Measurements from ENCODE around the gene ANKRD18B. TPM values are rescaled to one million over a fixed set of nuclear protein-coding genes. Genes with fewer than 3 reads are reported as not detected.
A peak's percentile ranks its signal among the peaks of the same experiment; 100 is the strongest.

The ANKRD18B gene
- total and polyA plus RNA-seq, 9 of the 15 experiments (the other 6 are each of a cell fraction or from before 2014, with no cell fraction given), result 0.43 to 12.6 (median 1.8) TPM

GRCh38 chr9:33619666-33620404 lies 95.8 kb downstream of the ANKRD18B start (continued):
- no peak for TF ChIP-seq THAP7 (CRISPR knock-in tag; IDR thresholded peaks at IDR 0.05)
- peak; percentile 50 for TF ChIP-seq TAF9B (IDR thresholded peaks at IDR 0.05; ENCODE audit: partially characterized antibody)
- TF ChIP-seq MCM7 (IDR thresholded peaks at IDR 0.05), result peak in 1 of 2 experiments; percentile 98; a peak in 2 of 4 replicates
- TF ChIP-seq TRIM25 (IDR thresholded peaks at IDR 0.05; ENCODE audit: borderline replicate concordance), result no peak
- TF ChIP-seq LCOR (CRISPR knock-in tag; IDR thresholded peaks at IDR 0.05), result no peak
- TF ChIP-seq RFX7 (CRISPR knock-in tag; IDR thresholded peaks at IDR 0.05), result no peak
- TF ChIP-seq RBFOX2 (IDR thresholded peaks at IDR 0.05; ENCODE audit: low read depth, low read length), result no peak
- no peak for TF ChIP-seq TBP (optimal IDR thresholded peaks at IDR 0.05; ENCODE audit: low read depth, low read length)
- no peak for TF ChIP-seq ZNF766 (CRISPR knock-in tag; conservative IDR thresholded peaks at IDR 0.05)
- no peak for TF ChIP-seq NR3C1 (CRISPR knock-in tag; IDR thresholded peaks at IDR 0.05)
- TF ChIP-seq RBM17 (IDR thresholded peaks at IDR 0.05; ENCODE audit: borderline replicate concordance, low read depth, low read length), result no peak
- TF ChIP-seq CBX5 (IDR thresholded peaks at IDR 0.05; ENCODE audit: borderline replicate concordance, low read depth), result no peak
- no peak for TF ChIP-seq SAFB2 (IDR thresholded peaks at IDR 0.05; ENCODE audit: borderline replicate concordance, low read depth, low read length, severe bottlenecking)
- no peak for TF ChIP-seq HNRNPUL1 (IDR thresholded peaks at IDR 0.05; ENCODE audit: low read length)
- no peak for TF ChIP-seq NEUROD1 (IDR thresholded peaks at IDR 0.05; ENCODE audit: borderline replicate concordance, low read depth, low read length, partially characterized antibody)
- 0 out of 2 replicates have a peak, but pooled peaks have one; percentile 16 for TF ChIP-seq GMEB1 (CRISPR knock-in tag; IDR thresholded peaks at IDR 0.05)
- TF ChIP-seq HOXB6 (CRISPR knock-in tag; IDR thresholded peaks at IDR 0.05; ENCODE audit: borderline replicate concordance), result no peak
- no peak for TF ChIP-seq SMAD2 (IDR thresholded peaks at IDR 0.05; ENCODE audit: low read depth, low read length)
- TF ChIP-seq E2F3 (CRISPR knock-in tag; IDR thresholded peaks at IDR 0.05), result no peak
- no peak for TF ChIP-seq CREB1 (IDR thresholded peaks at IDR 0.05)
- TF ChIP-seq CREB1 (CRISPR knock-in tag; IDR thresholded peaks at IDR 0.05), result no peak
- no peak for TF ChIP-seq HES1 (IDR thresholded peaks at IDR 0.05; ENCODE audit: low read depth)
- peak; percentile 100 for TF ChIP-seq ZNF316 (IDR thresholded peaks at IDR 0.05)
- TF ChIP-seq ATF3 (IDR thresholded peaks at IDR 0.05), result peak; percentile 74
- TF ChIP-seq ATF3 (CRISPR knock-in tag; conservative IDR thresholded peaks at IDR 0.05), result no peak
